HepG2 (cell line): Measurements from ENCODE around the gene TMEM125.

Source experiments
- EHMT2 ChIP-seq: fragments of 200-600 bp; sonication (generic); IDR thresholded peaks from 2 replicates; pipeline ENCODE4 v1.7.0; 2017; ENCODE audit warnings: antibody characterized with exemption, low read depth, low read length, borderline replicate concordance
- NKX3-1 ChIP-seq: sonication (generic); formaldehyde crosslinking; IDR thresholded peaks from 2 replicates; pipeline ENCODE4 v1.5.0; 2020; ENCODE audit warnings: missing genetic modification reagents
- RNF219 ChIP-seq: sonication (generic); formaldehyde crosslinking; IDR thresholded peaks from 2 replicates; pipeline ENCODE4 v1.5.0; 2020; ENCODE audit warnings: mild to moderate bottlenecking, missing genetic modification reagents
- RORA ChIP-seq: sonication (generic); formaldehyde crosslinking; IDR thresholded peaks from 2 replicates; pipeline ENCODE4 v1.5.0; 2020; ENCODE audit warnings: mild to moderate bottlenecking, missing genetic modification reagents, moderate library complexity
- TIGD3 ChIP-seq: sonication (generic); formaldehyde crosslinking; IDR thresholded peaks from 2 replicates; pipeline ENCODE4 v1.5.1; 2020; ENCODE audit warnings: mild to moderate bottlenecking, missing genetic modification reagents, borderline replicate concordance
- ZBTB1 ChIP-seq: sonication (generic); formaldehyde crosslinking; IDR thresholded peaks from 2 replicates; pipeline ENCODE4 v1.4.0; 2020; ENCODE audit warnings: missing genetic modification reagents, borderline replicate concordance
- ZNF121 ChIP-seq: sonication (generic); formaldehyde crosslinking; IDR thresholded peaks from 2 replicates; pipeline ENCODE4 v1.5.0; 2020; ENCODE audit warnings: mild to moderate bottlenecking, missing genetic modification reagents
- ZNF761 ChIP-seq: sonication (generic); formaldehyde crosslinking; conservative IDR thresholded peaks from 2 replicates; pipeline ENCODE4 v1.4.0; 2020; ENCODE audit warnings: mild to moderate bottlenecking, missing genetic modification reagents
- TF ChIP-seq, protein P1 (sequence below): sonication (generic); formaldehyde crosslinking; IDR thresholded peaks from 2 replicates; pipeline ENCODE4 v1.8.1; 2023; ENCODE audit warnings: missing genetic modification reagents, inconsistent platforms, borderline replicate concordance
- TF ChIP-seq, protein P2 (sequence below), 2 experiments: sonication (generic) in 1 of 2; formaldehyde crosslinking in 1 of 2; IDR thresholded peaks; 2 replicates each; pipeline versions ENCODE4 v1.6.1 to v1.9.0; 2014 to 2022; ENCODE audit warnings: antibody characterized with exemption in 1 of 2, borderline replicate concordance in 1 of 2, inconsistent platforms in 1 of 2, low read depth in 1 of 2, missing genetic modification reagents in 1 of 2

DNA sequence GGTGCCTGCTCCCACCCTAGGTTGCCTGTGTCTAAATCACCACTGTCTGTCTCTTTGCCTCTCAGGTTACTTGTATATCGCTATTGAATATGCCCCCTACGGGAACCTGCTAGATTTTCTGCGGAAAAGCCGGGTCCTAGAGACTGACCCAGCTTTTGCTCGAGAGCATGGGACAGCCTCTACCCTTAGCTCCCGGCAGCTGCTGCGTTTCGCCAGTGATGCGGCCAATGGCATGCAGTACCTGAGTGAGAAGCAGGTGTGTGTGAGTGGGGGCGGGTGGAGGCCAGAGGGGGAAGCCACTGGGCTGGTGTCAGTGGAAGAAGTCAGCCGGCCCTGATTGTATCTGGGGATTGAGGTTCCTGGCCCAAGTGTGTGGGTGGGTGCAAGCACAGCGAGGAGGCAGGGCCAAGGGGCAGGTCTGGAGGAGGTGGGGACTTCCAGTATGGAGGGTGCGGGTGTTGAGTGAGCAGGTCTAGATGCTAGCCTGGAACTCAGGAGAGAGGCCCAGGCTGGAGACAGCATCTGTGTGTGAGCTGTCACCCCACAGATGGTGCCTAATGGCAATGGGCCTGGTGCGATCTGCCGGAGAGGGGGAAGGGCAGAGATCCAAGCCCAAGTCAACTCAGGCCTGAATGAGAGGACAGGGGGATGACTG is 48.2 kb downstream of the TMEM125 start:
- no peak for TF ChIP-seq TIGD3 (CRISPR knock-in tag)
- no peak for TF ChIP-seq RNF219 (CRISPR knock-in tag)
- no peak for TF ChIP-seq NKX3-1
- TF ChIP-seq, protein P1, sequence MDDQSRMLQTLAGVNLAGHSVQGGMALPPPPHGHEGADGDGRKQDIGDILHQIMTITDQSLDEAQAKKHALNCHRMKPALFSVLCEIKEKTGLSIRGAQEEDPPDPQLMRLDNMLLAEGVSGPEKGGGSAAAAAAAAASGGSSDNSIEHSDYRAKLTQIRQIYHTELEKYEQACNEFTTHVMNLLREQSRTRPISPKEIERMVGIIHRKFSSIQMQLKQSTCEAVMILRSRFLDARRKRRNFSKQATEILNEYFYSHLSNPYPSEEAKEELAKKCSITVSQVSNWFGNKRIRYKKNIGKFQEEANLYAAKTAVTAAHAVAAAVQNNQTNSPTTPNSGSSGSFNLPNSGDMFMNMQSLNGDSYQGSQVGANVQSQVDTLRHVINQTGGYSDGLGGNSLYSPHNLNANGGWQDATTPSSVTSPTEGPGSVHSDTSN (CRISPR knock-in tag), result no peak
- no peak for TF ChIP-seq RORA (CRISPR knock-in tag)
- no peak for TF ChIP-seq ZBTB1
- no peak for TF ChIP-seq ZNF121 (CRISPR knock-in tag)
- TF ChIP-seq, protein P2, sequence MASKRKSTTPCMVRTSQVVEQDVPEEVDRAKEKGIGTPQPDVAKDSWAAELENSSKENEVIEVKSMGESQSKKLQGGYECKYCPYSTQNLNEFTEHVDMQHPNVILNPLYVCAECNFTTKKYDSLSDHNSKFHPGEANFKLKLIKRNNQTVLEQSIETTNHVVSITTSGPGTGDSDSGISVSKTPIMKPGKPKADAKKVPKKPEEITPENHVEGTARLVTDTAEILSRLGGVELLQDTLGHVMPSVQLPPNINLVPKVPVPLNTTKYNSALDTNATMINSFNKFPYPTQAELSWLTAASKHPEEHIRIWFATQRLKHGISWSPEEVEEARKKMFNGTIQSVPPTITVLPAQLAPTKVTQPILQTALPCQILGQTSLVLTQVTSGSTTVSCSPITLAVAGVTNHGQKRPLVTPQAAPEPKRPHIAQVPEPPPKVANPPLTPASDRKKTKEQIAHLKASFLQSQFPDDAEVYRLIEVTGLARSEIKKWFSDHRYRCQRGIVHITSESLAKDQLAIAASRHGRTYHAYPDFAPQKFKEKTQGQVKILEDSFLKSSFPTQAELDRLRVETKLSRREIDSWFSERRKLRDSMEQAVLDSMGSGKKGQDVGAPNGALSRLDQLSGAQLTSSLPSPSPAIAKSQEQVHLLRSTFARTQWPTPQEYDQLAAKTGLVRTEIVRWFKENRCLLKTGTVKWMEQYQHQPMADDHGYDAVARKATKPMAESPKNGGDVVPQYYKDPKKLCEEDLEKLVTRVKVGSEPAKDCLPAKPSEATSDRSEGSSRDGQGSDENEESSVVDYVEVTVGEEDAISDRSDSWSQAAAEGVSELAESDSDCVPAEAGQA (IDR thresholded peaks at IDR 0.05; ENCODE audit: low read depth), result no peak
- TF ChIP-seq, protein P2 (CRISPR knock-in tag; IDR thresholded peaks at IDR 0.05; ENCODE audit: borderline replicate concordance), result no peak
- no peak for TF ChIP-seq EHMT2
- no peak for TF ChIP-seq ZNF761 (CRISPR knock-in tag)
